HEK293 (cell line): Measurements from ENCODE around the gene PRR3.
"Not testable (repeated sequence)": the region's sequence is repeated elsewhere in the genome, so short reads cannot be mapped to it uniquely, and the experiment has no call there.

Experiments
- INSM2 ChIP-seq: fragments of 450-650 bp; formaldehyde crosslinking; IDR thresholded peaks from 2 replicates; pipeline ENCODE4 v1.5.1; 2016; ENCODE audit warnings: missing biosample characterization, missing genetic modification characterization
- PRDM10 ChIP-seq: fragments of 450-650 bp; formaldehyde crosslinking; IDR thresholded peaks from 2 replicates; pipeline ENCODE4 v1.5.1; 2016; ENCODE audit warnings: missing biosample characterization, missing genetic modification characterization
- SETDB1 ChIP-seq: IDR thresholded peaks from one replicate; pipeline ENCODE4 v1.6.1; 2017; ENCODE audit warnings: mild to moderate bottlenecking, low read length, moderate library complexity, mixed read lengths; ENCODE audit not compliant: insufficient read length
- SP2 ChIP-seq: fragments of 450-650 bp; formaldehyde crosslinking; IDR thresholded peaks from 2 replicates; pipeline ENCODE4 v1.5.1; 2016; ENCODE audit warnings: missing biosample characterization, missing genetic modification characterization
- ZBTB8A ChIP-seq: fragments of 450-650 bp; formaldehyde crosslinking; IDR thresholded peaks from 2 replicates; pipeline ENCODE4 v1.5.1; 2016; ENCODE audit warnings: missing biosample characterization, missing genetic modification characterization
- ZFP3 ChIP-seq: fragments of 450-650 bp; formaldehyde crosslinking; IDR thresholded peaks from 2 replicates; pipeline ENCODE4 v1.5.1; 2016; ENCODE audit warnings: low read depth, missing biosample characterization, missing genetic modification characterization
- ZNF174 ChIP-seq: fragments of 450-650 bp; formaldehyde crosslinking; IDR thresholded peaks from 2 replicates; pipeline ENCODE4 v1.5.0; 2017; ENCODE audit warnings: missing biosample characterization, mild to moderate bottlenecking, missing genetic modification characterization
- ZNF280C ChIP-seq: fragments of 450-650 bp; formaldehyde crosslinking; IDR thresholded peaks from 2 replicates; pipeline ENCODE4 v1.5.1; 2016; ENCODE audit warnings: missing biosample characterization, missing genetic modification characterization
- ZNF292 ChIP-seq: fragments of 450-650 bp; formaldehyde crosslinking; IDR thresholded peaks from 2 replicates; pipeline ENCODE4 v1.5.1; 2016; ENCODE audit warnings: low read depth, missing biosample characterization, missing genetic modification characterization, borderline replicate concordance
- ZNF560 ChIP-seq: fragments of 450-650 bp; formaldehyde crosslinking; IDR thresholded peaks from 2 replicates; pipeline ENCODE4 v1.5.1; 2017; ENCODE audit warnings: missing biosample characterization, missing genetic modification characterization, borderline replicate concordance
- TF ChIP-seq, protein P1 (sequence below): fragments of 450-650 bp; formaldehyde crosslinking; IDR thresholded peaks from 2 replicates; pipeline ENCODE4 v1.5.1; 2016; ENCODE audit warnings: missing biosample characterization, missing genetic modification characterization

GRCh38 chr6:30521082-30521481 is 36.0 kb upstream of the PRR3 start:
- not testable (repeated sequence) for TF ChIP-seq SP2 (tag by site-specific recombination); ZNF292 (tag by site-specific recombination); ZNF560 (tag by site-specific recombination); ZNF174; SETDB1; INSM2 (tag by site-specific recombination); ZBTB8A; ZNF280C (tag by site-specific recombination); PRDM10 (tag by site-specific recombination); ZFP3 (tag by site-specific recombination)
- TF ChIP-seq, protein P1, sequence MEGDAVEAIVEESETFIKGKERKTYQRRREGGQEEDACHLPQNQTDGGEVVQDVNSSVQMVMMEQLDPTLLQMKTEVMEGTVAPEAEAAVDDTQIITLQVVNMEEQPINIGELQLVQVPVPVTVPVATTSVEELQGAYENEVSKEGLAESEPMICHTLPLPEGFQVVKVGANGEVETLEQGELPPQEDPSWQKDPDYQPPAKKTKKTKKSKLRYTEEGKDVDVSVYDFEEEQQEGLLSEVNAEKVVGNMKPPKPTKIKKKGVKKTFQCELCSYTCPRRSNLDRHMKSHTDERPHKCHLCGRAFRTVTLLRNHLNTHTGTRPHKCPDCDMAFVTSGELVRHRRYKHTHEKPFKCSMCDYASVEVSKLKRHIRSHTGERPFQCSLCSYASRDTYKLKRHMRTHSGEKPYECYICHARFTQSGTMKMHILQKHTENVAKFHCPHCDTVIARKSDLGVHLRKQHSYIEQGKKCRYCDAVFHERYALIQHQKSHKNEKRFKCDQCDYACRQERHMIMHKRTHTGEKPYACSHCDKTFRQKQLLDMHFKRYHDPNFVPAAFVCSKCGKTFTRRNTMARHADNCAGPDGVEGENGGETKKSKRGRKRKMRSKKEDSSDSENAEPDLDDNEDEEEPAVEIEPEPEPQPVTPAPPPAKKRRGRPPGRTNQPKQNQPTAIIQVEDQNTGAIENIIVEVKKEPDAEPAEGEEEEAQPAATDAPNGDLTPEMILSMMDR (tag by site-specific recombination): not testable (repeated sequence)
